ENCODE measurements around the gene KLHL30.
A peak's percentile ranks its signal among the peaks of the same experiment; 100 is the strongest.

The KLHL30 gene

GRCh38 chr2:238133499-238134392 lies 4.7 kb upstream of the KLHL30 start:
- DNase-seq: no peak

- DNase-seq: no peak
These were observed 4.1 kb upstream of the KLHL30 start for GRCh38 chr2:238134393-238134785.

GRCh38 chr2:238135601-238136150 lies 2.8 kb upstream of the KLHL30 start:
- no peak for DNase-seq

- no peak for DNase-seq
These were observed 1.5 kb upstream of the KLHL30 start for GRCh38 chr2:238136820-238137537.

GRCh38 chr2:238137885-238138284 lies 583 bp upstream of the KLHL30 start:
- no peak for DNase-seq

GRCh38 chr2:238139196-238140039 lies 950 bp downstream of the KLHL30 start:
- DNase-seq: no peak

GRCh38 chr2:238140040-238140439 lies 1.6 kb downstream of the KLHL30 start:
- no peak for DNase-seq

GRCh38 chr2:238140721-238141540 lies 2.5 kb downstream of the KLHL30 start:
- no peak for DNase-seq

- peak; percentile 80 for DNase-seq
These were observed 3.3 kb downstream of the KLHL30 start for GRCh38 chr2:238141541-238142318.

- DNase-seq: no peak
These were observed 4.1 kb downstream of the KLHL30 start for GRCh38 chr2:238142382-238143205.

- DNase-seq: no peak
These were observed 4.9 kb downstream of the KLHL30 start for GRCh38 chr2:238143239-238143951.

- DNase-seq: no peak
These were observed 5.8 kb downstream of the KLHL30 start for GRCh38 chr2:238144262-238144661.

- no peak for DNase-seq
These were observed 6.6 kb downstream of the KLHL30 start for GRCh38 chr2:238145046-238145445.

GRCh38 chr2:238145851-238146250 lies 7.4 kb downstream of the KLHL30 start:
- no peak for DNase-seq

GRCh38 chr2:238146884-238147544 lies 8.5 kb downstream of the KLHL30 start:
- DNase-seq: no peak

GRCh38 chr2:238148981-238149380 lies 10.5 kb downstream of the KLHL30 start:
- DNase-seq: no peak

GRCh38 chr2:238149841-238150572 lies 11.5 kb downstream of the KLHL30 start:
- DNase-seq: no peak

- DNase-seq: no peak
These were observed 12.2 kb downstream of the KLHL30 start for GRCh38 chr2:238150686-238151085.
